Esophagus muscularis mucosa (tissue), 4 donors: ENCODE results near the gene TREML1. TPM values are rescaled to one million over a fixed set of nuclear protein-coding genes. Genes with fewer than 3 reads are reported as not detected.
"Not testable (repeated sequence)": the region's sequence is repeated elsewhere in the genome, so short reads cannot be mapped to it uniquely, and the experiment has no call there.

Experiments
- DNase-seq: peaks from one replicate; pipeline ENCODE4 v3.0.0-alpha.2; 2017; ENCODE audit errors: extremely low spot score
- H3K27ac ChIP-seq, 4 donors: fragments of 200-600 bp; sonication (generic); replicated peaks in 1 of 4; 1 replicate in 3 of 4; 2 replicates in 1 of 4; pipeline ENCODE4 v1.5.1; 2016 to 2019; ENCODE audit warnings: mild to moderate bottlenecking in 1 of 4
- H3K27me3 ChIP-seq, 4 donors: fragments of 200-600 bp; sonication (generic); one replicate each; pipeline versions ENCODE4 v1.5.1 to v1.6.0; 2016 to 2019
- H3K36me3 ChIP-seq, 4 donors: fragments of 200-600 bp; sonication (generic); one replicate each; pipeline ENCODE4 v1.5.1; 2016 to 2019
- H3K4me1 ChIP-seq, 4 donors: fragments of 200-600 bp; sonication (generic); one replicate each; pipeline ENCODE4 v1.5.1; 2016 to 2019
- H3K4me3 ChIP-seq, 4 donors: fragments of 200-600 bp; sonication (generic); 1 replicate in 2 of 4; 2 replicates in 2 of 4; pipeline ENCODE4 v1.5.1; 2016 to 2019; ENCODE audit warnings: mild to moderate bottlenecking in 4 of 4, moderate library complexity in 1 of 4
- H3K9me3 ChIP-seq, 4 donors: fragments of 200-600 bp; sonication (generic); 1 replicate in 3 of 4; 2 replicates in 1 of 4; pipeline ENCODE4 v1.5.1; 2016 to 2019
- EP300 ChIP-seq: sonication (generic); formaldehyde crosslinking; IDR thresholded peaks from one replicate; pipeline ENCODE4 v1.6.1; 2017; ENCODE audit warnings: antibody characterized with exemption
- POLR2A ChIP-seq: fragments of 450-650 bp; IDR thresholded peaks from one replicate; pipeline ENCODE4 v1.6.1; 2017; ENCODE audit warnings: antibody characterized with exemption, moderate library complexity, mild to moderate bottlenecking, low read depth
- POLR2AphosphoS5 ChIP-seq, 2 donors: sonication (generic); formaldehyde crosslinking; IDR thresholded peaks; one replicate each; pipeline ENCODE4 v1.6.1; 2017; ENCODE audit warnings: antibody characterized with exemption in 2 of 2
- WGBS: methylation state at CpG from one replicate; pipeline ENCODE4 v1.1.5; 2018; 5-methylcytosine and 5-hydroxymethylcytosine counted together
- intact Hi-C: fragments of 100-400 bp; cut with DNase I; formaldehyde crosslinking; loops from one replicate; pipeline ENCODE4 v1.15.1; 2023
- total RNA-seq, 4 donors: library from RNA; depleted of rRNA; stranded (reverse); fragments of >200 nt; gene quantifications; one replicate each; pipeline versions ENCODE4 v1.1.0 to v1.2.1, GENCODE V29; 2016
- TF ChIP-seq, protein P1 (sequence below), 3 experiments: fragments of 200-600 bp in 2 of 3; fragments of 450-650 bp in 1 of 3; sonication (generic) in 2 of 3; IDR thresholded peaks; one replicate each; pipeline ENCODE4 v1.5.1; 2017 to 2019; ENCODE audit warnings: antibody characterized with exemption in 3 of 3, mild to moderate bottlenecking in 2 of 3, moderate library complexity in 1 of 3

The TREML1 gene
- total RNA-seq, 4 donors from 2014 or later = 0.32 TPM; not detected in 3

DNA sequence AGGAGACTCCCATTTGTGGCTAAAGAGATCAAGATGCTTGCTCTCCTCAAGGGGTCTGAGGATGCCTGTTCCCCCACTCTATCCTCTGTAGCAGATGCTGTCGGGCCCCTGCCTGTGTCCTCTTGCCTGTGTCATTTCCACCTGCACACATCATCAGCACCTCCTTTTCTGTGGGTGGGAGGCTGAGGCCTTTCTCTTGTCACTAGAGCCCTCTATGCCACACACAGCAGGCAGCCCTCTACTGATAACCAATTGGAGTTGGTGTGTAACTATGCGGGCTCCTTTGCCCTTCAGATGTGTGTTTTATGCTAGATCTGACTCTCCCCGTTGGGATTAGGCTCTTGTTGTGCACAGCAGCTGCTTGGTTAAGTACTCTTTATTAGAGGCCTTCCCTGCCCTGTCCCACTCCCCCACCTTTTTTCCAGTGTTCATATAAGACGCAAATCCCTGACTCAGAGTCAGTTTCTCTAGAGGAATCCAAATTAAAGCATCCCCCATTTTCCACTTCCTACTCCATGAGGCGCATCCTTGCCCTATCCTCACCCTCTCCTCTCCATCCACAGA lies 39.1 kb upstream of the TREML1 start:
- Histone ChIP-seq H3K4me1 (no peaks in the 10 kb centered on the region), H3K9me3 (peaks cover 0 to 15% (median 11%) of the 10 kb centered on the region in 4 donors), H3K36me3 (no peaks in the 10 kb centered on the region), H3K4me3 (no peak overlapping the region), H3K27ac (no peak overlapping the region), H3K27me3 (peaks cover 0 to 44% (median 0%) of the 10 kb centered on the region in 4 donors)
- no peak for DNase-seq
- 79% methylated on average over 5 of the region's 5 CpGs for WGBS
- intact Hi-C loops = no loop called here
- TF ChIP-seq POLR2AphosphoS5 (IDR thresholded peaks at IDR 0.05) (no peak), POLR2A (no peak), EP300 (no peak)
- TF ChIP-seq, protein P1, sequence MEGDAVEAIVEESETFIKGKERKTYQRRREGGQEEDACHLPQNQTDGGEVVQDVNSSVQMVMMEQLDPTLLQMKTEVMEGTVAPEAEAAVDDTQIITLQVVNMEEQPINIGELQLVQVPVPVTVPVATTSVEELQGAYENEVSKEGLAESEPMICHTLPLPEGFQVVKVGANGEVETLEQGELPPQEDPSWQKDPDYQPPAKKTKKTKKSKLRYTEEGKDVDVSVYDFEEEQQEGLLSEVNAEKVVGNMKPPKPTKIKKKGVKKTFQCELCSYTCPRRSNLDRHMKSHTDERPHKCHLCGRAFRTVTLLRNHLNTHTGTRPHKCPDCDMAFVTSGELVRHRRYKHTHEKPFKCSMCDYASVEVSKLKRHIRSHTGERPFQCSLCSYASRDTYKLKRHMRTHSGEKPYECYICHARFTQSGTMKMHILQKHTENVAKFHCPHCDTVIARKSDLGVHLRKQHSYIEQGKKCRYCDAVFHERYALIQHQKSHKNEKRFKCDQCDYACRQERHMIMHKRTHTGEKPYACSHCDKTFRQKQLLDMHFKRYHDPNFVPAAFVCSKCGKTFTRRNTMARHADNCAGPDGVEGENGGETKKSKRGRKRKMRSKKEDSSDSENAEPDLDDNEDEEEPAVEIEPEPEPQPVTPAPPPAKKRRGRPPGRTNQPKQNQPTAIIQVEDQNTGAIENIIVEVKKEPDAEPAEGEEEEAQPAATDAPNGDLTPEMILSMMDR (IDR thresholded peaks at IDR 0.05) = no peak

DNA sequence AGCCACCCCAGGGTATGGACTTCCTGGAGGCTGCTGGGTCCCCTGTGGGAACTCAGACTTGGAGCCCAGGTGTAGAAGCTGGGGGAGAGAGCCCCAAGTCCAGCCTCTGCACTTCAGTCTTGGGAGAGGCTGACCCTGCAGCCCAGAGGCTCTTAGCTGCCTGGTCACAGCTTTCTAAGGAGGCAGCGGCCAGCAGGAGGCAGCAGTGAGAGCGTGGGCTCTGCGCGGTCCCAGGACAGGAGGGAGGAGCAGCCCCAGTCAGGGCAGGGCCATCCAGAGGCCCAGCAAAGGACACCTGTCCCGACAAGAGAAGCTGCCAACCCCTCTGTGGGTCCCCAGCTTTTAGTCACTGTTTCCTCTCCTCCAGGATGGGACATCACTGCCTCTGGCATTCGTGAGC lies 37.4 kb upstream of the TREML1 start:
- Histone ChIP-seq H3K27ac (no peak overlapping the region), H3K36me3 (no peaks in the 10 kb centered on the region), H3K4me1 (no peaks in the 10 kb centered on the region), H3K4me3 (no peak overlapping the region), H3K9me3 (peaks cover 0 to 15% (median 11%) of the 10 kb centered on the region in 4 donors), H3K27me3 (peaks cover 0 to 44% (median 0%) of the 10 kb centered on the region in 4 donors)
- intact Hi-C loops = no loop called here
- TF ChIP-seq, protein P1 (IDR thresholded peaks at IDR 0.05) = peak in 1 of 3 experiments; percentile 5
- TF ChIP-seq POLR2A (no peak), EP300 (no peak), POLR2AphosphoS5 (IDR thresholded peaks at IDR 0.05) (no peak)
- no peak for DNase-seq
- WGBS = no CpG with 5 or more reads among the region's 6 CpGs

DNA sequence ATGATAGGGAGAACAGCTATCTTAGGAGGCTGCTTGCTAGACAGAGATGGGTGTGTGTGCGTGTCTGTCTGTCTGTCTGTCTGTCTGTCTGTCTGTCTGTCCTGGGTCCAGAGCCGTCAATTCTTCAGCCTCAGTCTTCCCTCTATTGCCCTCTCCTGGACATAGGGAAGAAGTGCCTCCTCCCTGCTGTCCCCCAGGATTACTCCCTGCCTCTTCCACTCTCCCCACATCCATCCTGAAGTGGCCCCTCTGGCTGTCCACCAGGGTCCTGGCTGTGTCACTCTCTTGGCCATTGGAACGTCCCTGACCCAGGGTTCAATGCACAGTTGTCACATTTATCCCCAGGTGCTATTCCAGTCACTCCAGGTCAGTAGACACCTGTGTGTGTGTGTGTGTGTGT lies 36.6 kb upstream of the TREML1 start:
- no peak overlapping the region for H3K27ac ChIP-seq
- TF ChIP-seq POLR2A (no peak), EP300 (no peak), POLR2AphosphoS5 (IDR thresholded peaks at IDR 0.05) (no peak)
- TF ChIP-seq, protein P1 (IDR thresholded peaks at IDR 0.05) = no peak
- H3K4me3 ChIP-seq = no peak overlapping the region
- DNase-seq = no peak
- 77% methylated on average over 3 of the region's 3 CpGs for WGBS
- H3K36me3 ChIP-seq = no peaks in the 10 kb centered on the region
- no peaks in the 10 kb centered on the region for H3K4me1 ChIP-seq
- intact Hi-C loops = no loop called here
- peaks cover 0 to 15% (median 11%) of the 10 kb centered on the region in 4 donors for H3K9me3 ChIP-seq
- H3K27me3 ChIP-seq = peaks cover 0 to 38% (median 0%) of the 10 kb centered on the region in 4 donors

DNA sequence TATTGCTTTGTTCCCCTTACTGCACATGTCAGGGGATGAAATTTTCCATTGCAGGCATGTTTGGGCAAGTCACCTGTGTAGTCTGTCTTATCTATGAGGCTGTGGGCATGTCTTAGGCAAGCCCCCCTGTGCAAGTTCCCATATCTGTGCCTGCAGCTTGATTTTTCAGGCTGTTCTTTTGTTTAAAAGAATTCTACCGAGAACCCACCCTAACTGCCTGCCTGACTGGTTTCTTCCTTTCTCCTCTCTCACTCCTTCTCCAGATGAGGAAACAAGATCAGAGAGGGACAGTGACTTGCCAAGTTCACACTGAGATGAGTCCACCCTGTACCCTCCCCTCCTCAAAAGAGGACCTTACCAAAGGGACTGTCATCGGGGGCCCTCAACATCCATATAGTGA lies 35.8 kb upstream of the TREML1 start:
- 96% methylated on average over 2 of the region's 2 CpGs for WGBS
- H3K36me3 ChIP-seq = no peaks in the 10 kb centered on the region
- no peaks in the 10 kb centered on the region for H3K4me1 ChIP-seq
- no peak overlapping the region for H3K27ac ChIP-seq
- H3K27me3 ChIP-seq = peaks cover 0 to 29% (median 0%) of the 10 kb centered on the region in 4 donors
- H3K4me3 ChIP-seq = no peak overlapping the region
- intact Hi-C loops = no loop called here
- DNase-seq = peak; percentile 39
- H3K9me3 ChIP-seq = peaks cover 0 to 15% (median 11%) of the 10 kb centered on the region in 4 donors
- TF ChIP-seq POLR2A (no peak), EP300 (no peak), POLR2AphosphoS5 (IDR thresholded peaks at IDR 0.05) (no peak)
- TF ChIP-seq, protein P1 (IDR thresholded peaks at IDR 0.05) = no peak

DNA sequence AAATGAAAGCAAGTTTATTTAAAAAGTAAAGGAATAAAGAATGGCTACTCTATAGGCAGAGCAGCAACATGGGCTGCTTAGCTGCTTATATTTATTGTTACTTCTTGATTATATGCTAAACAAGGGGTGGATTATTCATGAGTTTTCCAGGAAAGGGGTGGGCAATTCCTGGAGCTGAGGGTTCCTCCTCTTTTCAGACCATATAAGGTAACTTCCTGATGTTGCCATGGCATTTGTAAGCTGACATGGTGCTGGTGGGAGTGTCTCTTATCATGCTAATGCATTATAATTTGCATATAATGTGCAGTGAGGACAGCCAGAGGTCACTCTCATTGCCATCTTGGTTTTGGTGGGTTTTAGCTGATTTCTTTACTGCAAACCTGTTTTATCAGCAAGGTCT lies 34.9 kb upstream of the TREML1 start:
- intact Hi-C loops, H3K4me3 ChIP-seq: not testable (repeated sequence)

More for the DNA sequence above, 34.9 kb upstream of the TREML1 start:
- H3K4me1 ChIP-seq, DNase-seq, H3K36me3 ChIP-seq, H3K27ac ChIP-seq: not testable (repeated sequence)
- Histone ChIP-seq H3K9me3 (peaks cover 0 to 15% (median 11%) of the 10 kb centered on the region in 4 donors), H3K27me3 (peaks cover 0 to 20% (median 0%) of the 10 kb centered on the region in 4 donors)
